ENCODE results near the gene SOX15. TPM values are rescaled to one million over a fixed set of nuclear protein-coding genes. Genes with fewer than 3 reads are reported as not detected.

SOX15 gene
- total and polyA plus RNA-seq, 2 experiments from 2014 or later = 0.71 TPM; not detected in 1

- no peak overlapping the region for H3K27ac ChIP-seq
- peaks cover 87% of the 10 kb centered on the region for H3K79me2 ChIP-seq (ENCODE audit: insufficient read depth)
- no peaks in the 10 kb centered on the region for H3K9me2 ChIP-seq (ENCODE audit: insufficient read depth)
- no peaks in the 10 kb centered on the region for H3K9me3 ChIP-seq (ENCODE audit: low read depth)
- peaks cover 1% of the 10 kb centered on the region for H3K4me1 ChIP-seq (ENCODE audit: insufficient read depth)
- H3K4me3 ChIP-seq = no peak overlapping the region
- H3K36me3 ChIP-seq (ENCODE audit: low read depth) = peaks cover 10% of the 10 kb centered on the region
- in situ Hi-C loops (cut with MboI) = no loop called here
- 73 to 74% methylated on average over 5 of the region's 5 CpGs for WGBS, 2 experiments (ENCODE audit: low coverage in 1 of 2, low lambda C conversion rate in 2 of 2, missing lambda C conversion rate in 2 of 2)
- H3K27me3 ChIP-seq (replicated peaks; ENCODE audit: insufficient read depth) = no peaks in the 10 kb centered on the region
- no peak overlapping the region for H3K9ac ChIP-seq
- TF ChIP-seq EZH2phosphoT487 (IDR thresholded peaks at IDR 0.05; ENCODE audit: insufficient read depth, low read depth) (no peak), EZH2 (IDR thresholded peaks at IDR 0.05; ENCODE audit: insufficient read depth, poor library complexity, severe bottlenecking) (no peak)
- peaks cover 18% of the 10 kb centered on the region; the same call in 1 of the 2 replicates for H3F3A ChIP-seq (ENCODE audit: insufficient read depth)
- H2AFZ ChIP-seq = no peak overlapping the region
- no peak overlapping the region for H3K4me2 ChIP-seq (ENCODE audit: unreplicated experiment)
- H4K20me1 ChIP-seq (ENCODE audit: insufficient read depth) = peaks cover 7% of the 10 kb centered on the region
- no peak for DNase-seq
These were observed 20.3 kb downstream of the SOX15 start for GRCh38 chr17:7569571-7569970.

- 86 to 91% methylated on average over 26 to 30 of the region's 30 CpGs for WGBS, 2 experiments (ENCODE audit: low coverage in 1 of 2, low lambda C conversion rate in 2 of 2, missing lambda C conversion rate in 2 of 2)
- in situ Hi-C loops (cut with MboI) = no loop called here
- H3K79me2 ChIP-seq (ENCODE audit: insufficient read depth) = peaks cover 64% of the 10 kb centered on the region
These were observed 26.6 kb downstream of the SOX15 start for GRCh38 chr17:7563115-7563869.

GRCh38 chr17:7562208-7562605 lies 27.7 kb downstream of the SOX15 start:
- no peaks in the 10 kb centered on the region for H4K20me1 ChIP-seq (ENCODE audit: insufficient read depth)
- H3K79me2 ChIP-seq (ENCODE audit: insufficient read depth) = peaks cover 58% of the 10 kb centered on the region
- H3F3A ChIP-seq (ENCODE audit: insufficient read depth) = no peaks in the 10 kb centered on the region
- peaks cover 22% of the 10 kb centered on the region for H3K4me1 ChIP-seq (ENCODE audit: insufficient read depth)
- DNase-seq = peak; percentile 56
- 1% methylated on average over 18 of the region's 28 CpGs for WGBS, 2 experiments (ENCODE audit: low coverage in 1 of 2, low lambda C conversion rate in 2 of 2, missing lambda C conversion rate in 2 of 2)
- peak overlapping the region; percentile 94 for H3K4me3 ChIP-seq
- in situ Hi-C loops (cut with MboI) = no loop called here
- H3K9ac ChIP-seq = peak overlapping the region; percentile 86
- H2AFZ ChIP-seq = peak overlapping the region; percentile 53
- TF ChIP-seq EZH2phosphoT487 (IDR thresholded peaks at IDR 0.05; ENCODE audit: insufficient read depth, low read depth) (no peak), EZH2 (IDR thresholded peaks at IDR 0.05; ENCODE audit: insufficient read depth, poor library complexity, severe bottlenecking) (no peak)
- H3K36me3 ChIP-seq (ENCODE audit: low read depth) = peaks cover 4% of the 10 kb centered on the region; the same call in 1 of the 2 replicates
- no peaks in the 10 kb centered on the region for H3K9me3 ChIP-seq (ENCODE audit: low read depth)
- H3K4me2 ChIP-seq (ENCODE audit: unreplicated experiment) = peak overlapping the region; percentile 99
- H3K9me2 ChIP-seq (ENCODE audit: insufficient read depth) = no peaks in the 10 kb centered on the region
- no peaks in the 10 kb centered on the region for H3K27me3 ChIP-seq (replicated peaks; ENCODE audit: insufficient read depth)
- H3K27ac ChIP-seq = peak overlapping the region; percentile 79

More at GRCh38 chr17:7563115-7563869, 26.6 kb downstream of the SOX15 start:
- Histone ChIP-seq H3K36me3 (ENCODE audit: low read depth) (peaks cover 4% of the 10 kb centered on the region; the same call in 1 of the 2 replicates), H3K4me1 (ENCODE audit: insufficient read depth) (peaks cover 17% of the 10 kb centered on the region), H2AFZ (no peak overlapping the region), H3K4me2 (ENCODE audit: unreplicated experiment) (peak overlapping the region; percentile 99), H3F3A (ENCODE audit: insufficient read depth) (no peaks in the 10 kb centered on the region), H3K4me3 (peak overlapping the region; percentile 94), H3K27me3 (replicated peaks; ENCODE audit: insufficient read depth) (no peaks in the 10 kb centered on the region), H4K20me1 (ENCODE audit: insufficient read depth) (no peaks in the 10 kb centered on the region), H3K27ac (no peak overlapping the region), H3K9me2 (ENCODE audit: insufficient read depth) (no peaks in the 10 kb centered on the region), H3K9ac (peak overlapping the region; percentile 86), H3K9me3 (ENCODE audit: low read depth) (no peaks in the 10 kb centered on the region)
- no peak for DNase-seq
- TF ChIP-seq EZH2 (IDR thresholded peaks at IDR 0.05; ENCODE audit: insufficient read depth, poor library complexity, severe bottlenecking) = no peak
- TF ChIP-seq EZH2phosphoT487 (IDR thresholded peaks at IDR 0.05; ENCODE audit: insufficient read depth, low read depth) = no peak

GRCh38 chr17:7561589-7562207 lies 28.2 kb downstream of the SOX15 start, which contains the start of gene SENP3:
Gene SENP3 (plus strand): TSS chr17:7561919. CDS start chr17:7563077, 1,158 bp downstream.
- in situ Hi-C loops (cut with MboI) = no loop called here
- H4K20me1 ChIP-seq (ENCODE audit: insufficient read depth) = no peaks in the 10 kb centered on the region

More at GRCh38 chr17:7561589-7562207, 28.2 kb downstream of the SOX15 start, which contains the start of gene SENP3:
- Histone ChIP-seq H3K27me3 (replicated peaks; ENCODE audit: insufficient read depth) (no peaks in the 10 kb centered on the region), H3K4me1 (ENCODE audit: insufficient read depth) (peaks cover 22% of the 10 kb centered on the region), H3K9ac (peak within 1 kb of the TSS; percentile 86), H3K27ac (peak within 1 kb of the TSS; percentile 79), H3K9me3 (ENCODE audit: low read depth) (no peaks in the 10 kb centered on the region), H2AFZ (peak within 1 kb of the TSS; percentile 91), H3K9me2 (ENCODE audit: insufficient read depth) (no peaks in the 10 kb centered on the region), H3K36me3 (ENCODE audit: low read depth) (peaks cover 4% of the 10 kb centered on the region; the same call in 1 of the 2 replicates), H3F3A (ENCODE audit: insufficient read depth) (no peaks in the 10 kb centered on the region), H3K4me3 (peak within 1 kb of the TSS; percentile 94), H3K4me2 (ENCODE audit: unreplicated experiment) (peak within 1 kb of the TSS; percentile 99), H3K79me2 (ENCODE audit: insufficient read depth) (peaks cover 53% of the 10 kb centered on the region)
- DNase-seq = peak; percentile 97
- TF ChIP-seq EZH2phosphoT487 (IDR thresholded peaks at IDR 0.05; ENCODE audit: insufficient read depth, low read depth) = no peak
- no peak for TF ChIP-seq EZH2 (IDR thresholded peaks at IDR 0.05; ENCODE audit: insufficient read depth, poor library complexity, severe bottlenecking)
- 1% methylated on average over 38 to 76 of the region's 82 CpGs for WGBS, 2 experiments (ENCODE audit: low coverage in 1 of 2, low lambda C conversion rate in 2 of 2, missing lambda C conversion rate in 2 of 2)
